ENCODE results near the gene KRTAP5-6. TPM values are rescaled to one million over a fixed set of nuclear protein-coding genes. Genes with fewer than 3 reads are reported as not detected.
"Not testable (repeated sequence)": the region's sequence is repeated elsewhere in the genome, so short reads cannot be mapped to it uniquely, and the experiment has no call there.

The KRTAP5-6 gene
- total RNA-seq, 1 experiment from 2014 or later: not detected

GRCh38 chr11:1683904-1684572 is 13.0 kb upstream of the KRTAP5-6 start:
- DNase-seq (ENCODE audit: low read depth): not testable (repeated sequence)

- not testable (repeated sequence) for DNase-seq (ENCODE audit: low read depth)
Measured at GRCh38 chr11:1684886-1685874, 11.8 kb upstream of the KRTAP5-6 start.

GRCh38 chr11:1686220-1686619 is 10.8 kb upstream of the KRTAP5-6 start:
- DNase-seq (ENCODE audit: low read depth): not testable (repeated sequence)

DNA sequence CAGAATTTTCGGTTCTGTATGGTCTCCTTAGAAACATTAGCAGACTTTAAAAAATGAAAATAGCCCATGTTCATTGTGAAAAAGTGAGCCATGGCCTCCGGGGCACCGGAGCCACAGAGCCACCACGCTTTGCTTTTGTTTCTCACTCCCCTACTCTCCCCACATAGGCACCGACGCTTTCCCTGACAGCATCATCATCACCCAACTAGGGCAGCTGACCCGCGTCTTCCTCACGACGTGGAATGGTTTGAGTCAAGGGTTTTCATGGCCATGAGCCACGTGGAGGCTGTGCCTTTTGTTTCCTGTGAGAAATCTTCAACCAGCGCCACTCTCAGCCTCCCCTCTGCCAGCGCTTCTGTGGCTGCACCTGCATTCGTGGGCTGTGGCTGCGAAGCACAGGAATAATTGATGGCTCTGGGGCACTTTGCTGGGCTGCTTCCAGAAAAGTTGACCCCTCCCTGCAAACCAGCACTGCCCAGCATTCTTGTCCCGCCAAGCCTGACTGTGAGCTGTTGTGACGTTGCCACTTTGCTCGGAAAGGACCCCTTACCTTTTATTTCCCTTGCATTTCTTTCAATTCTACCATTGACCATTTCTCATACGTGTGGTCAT is 8.6 kb upstream of the KRTAP5-6 start:
- not testable (repeated sequence) for DNase-seq (ENCODE audit: low read depth)

DNA sequence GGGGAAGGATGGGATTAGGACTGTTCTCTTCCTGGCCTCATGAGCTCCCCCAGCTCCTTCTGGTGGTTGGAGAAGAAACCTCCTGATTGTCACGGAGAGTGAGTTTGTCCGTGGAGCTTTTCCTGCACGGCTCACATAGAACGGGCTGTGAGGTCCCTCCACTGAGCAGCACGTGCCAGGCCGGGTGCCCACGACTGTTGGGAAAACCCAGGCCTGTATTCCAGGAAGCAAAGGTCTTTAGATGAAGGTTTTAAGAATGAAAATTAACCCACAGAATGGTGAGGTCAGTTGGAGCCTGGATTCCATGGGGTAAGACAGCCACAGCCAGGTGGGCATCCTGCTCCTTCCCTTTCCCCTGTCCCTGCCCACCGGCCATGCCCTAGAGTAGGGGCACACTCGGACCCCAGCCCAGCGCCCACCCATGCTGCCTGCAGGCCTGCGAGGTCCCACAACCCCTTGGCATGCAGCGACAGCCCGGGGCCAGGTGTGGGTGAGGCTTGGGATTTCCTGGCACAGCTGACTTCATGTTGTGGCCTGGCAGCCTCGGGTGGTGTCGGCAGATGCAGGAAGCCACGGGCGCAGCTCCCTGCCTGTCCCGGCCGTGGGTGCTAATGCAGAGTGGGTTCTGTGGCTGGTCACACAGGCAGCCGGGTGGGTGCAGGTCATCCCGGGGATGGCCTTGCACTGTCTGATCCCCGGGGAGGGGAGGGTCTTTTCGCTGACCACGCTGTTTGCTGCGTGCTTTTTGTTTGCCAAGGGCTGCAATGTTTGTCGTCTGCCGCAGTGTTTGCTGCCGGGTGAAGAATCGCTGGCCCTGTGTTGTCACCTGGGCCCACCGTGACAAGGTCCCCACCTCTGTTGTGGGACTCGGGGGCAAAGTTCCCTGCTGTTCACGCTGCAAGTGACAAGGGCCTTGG is 7.5 kb upstream of the KRTAP5-6 start:
- DNase-seq (ENCODE audit: low read depth): not testable (repeated sequence)

DNA sequence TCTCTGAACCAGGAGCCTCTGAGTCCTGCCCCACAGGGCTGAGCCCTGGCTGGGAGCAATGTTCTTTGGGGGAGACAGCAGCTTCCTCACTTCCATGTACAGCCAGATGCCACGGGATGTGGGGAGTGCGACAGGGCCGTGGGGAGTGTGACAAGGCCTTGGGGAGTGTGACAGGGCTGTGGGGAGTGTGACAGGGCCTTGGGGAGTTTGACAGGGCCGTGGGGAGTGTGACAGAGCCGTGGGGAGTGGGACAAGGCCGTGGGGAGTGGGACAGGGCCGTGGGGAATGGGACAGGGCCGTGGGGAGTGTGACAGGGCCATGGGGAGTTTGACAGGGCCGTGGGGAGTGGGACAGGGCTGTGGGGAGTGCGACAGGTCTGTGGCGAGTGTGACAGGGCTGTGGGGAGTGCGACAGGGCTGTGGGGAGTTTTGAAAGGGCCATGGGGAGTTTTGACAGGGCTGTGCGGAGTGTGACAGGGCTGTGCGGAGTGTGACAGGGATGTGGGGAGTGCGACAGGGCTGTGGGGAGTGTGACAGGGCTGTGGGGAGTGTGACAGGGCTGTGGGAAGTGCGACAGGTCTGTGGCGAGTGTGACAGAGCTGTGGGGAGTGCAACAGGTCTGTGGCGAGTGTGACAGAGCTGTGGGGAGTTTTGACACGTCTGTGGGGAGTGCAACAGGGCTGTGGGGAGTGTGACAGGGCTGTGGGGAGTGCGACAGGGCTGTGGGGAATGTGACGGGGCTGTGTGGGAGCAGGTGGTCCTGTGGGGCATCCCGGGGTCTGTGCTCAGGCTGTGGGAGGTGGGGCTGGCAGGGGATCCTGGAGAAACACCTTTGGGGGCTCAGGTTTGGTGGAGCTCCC is 6.6 kb upstream of the KRTAP5-6 start:
- DNase-seq (ENCODE audit: low read depth): no peak

- no peak for DNase-seq (ENCODE audit: low read depth)
Measured at GRCh38 chr11:1691026-1691877, 5.7 kb upstream of the KRTAP5-6 start.

GRCh38 chr11:1691878-1692707 is 4.9 kb upstream of the KRTAP5-6 start:
- DNase-seq (ENCODE audit: low read depth): no peak

DNA sequence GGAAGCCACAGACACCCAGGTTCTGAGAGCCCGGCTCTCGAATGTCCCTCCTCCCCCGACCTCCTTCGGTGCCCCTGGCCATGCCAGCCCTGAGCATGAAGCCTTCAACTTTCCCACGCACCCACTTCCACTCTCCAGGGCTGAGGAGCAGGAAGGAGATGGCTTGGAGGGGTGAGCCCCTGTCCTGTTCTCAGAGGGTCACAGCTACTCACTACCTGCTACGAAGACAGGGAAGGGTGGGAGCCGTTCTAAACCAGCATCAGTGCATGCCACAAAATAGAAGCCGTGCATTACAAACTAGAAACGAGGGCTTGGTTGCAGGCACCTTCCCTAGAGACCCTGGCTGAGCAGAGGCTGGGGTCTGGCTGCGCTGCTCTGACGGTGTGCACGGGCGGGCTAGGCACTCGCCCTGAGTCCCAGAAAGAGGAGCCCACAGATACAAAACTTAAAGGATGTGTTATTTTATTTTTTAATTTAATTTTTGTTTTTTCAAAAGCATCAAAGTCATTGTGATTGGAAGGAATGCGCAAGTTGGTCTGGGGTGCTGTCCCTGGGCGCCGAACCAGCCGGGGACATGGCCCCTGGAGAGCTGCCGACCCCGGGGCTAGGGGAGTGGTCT is 4.2 kb upstream of the KRTAP5-6 start:
- no peak for DNase-seq (ENCODE audit: low read depth)

DNA sequence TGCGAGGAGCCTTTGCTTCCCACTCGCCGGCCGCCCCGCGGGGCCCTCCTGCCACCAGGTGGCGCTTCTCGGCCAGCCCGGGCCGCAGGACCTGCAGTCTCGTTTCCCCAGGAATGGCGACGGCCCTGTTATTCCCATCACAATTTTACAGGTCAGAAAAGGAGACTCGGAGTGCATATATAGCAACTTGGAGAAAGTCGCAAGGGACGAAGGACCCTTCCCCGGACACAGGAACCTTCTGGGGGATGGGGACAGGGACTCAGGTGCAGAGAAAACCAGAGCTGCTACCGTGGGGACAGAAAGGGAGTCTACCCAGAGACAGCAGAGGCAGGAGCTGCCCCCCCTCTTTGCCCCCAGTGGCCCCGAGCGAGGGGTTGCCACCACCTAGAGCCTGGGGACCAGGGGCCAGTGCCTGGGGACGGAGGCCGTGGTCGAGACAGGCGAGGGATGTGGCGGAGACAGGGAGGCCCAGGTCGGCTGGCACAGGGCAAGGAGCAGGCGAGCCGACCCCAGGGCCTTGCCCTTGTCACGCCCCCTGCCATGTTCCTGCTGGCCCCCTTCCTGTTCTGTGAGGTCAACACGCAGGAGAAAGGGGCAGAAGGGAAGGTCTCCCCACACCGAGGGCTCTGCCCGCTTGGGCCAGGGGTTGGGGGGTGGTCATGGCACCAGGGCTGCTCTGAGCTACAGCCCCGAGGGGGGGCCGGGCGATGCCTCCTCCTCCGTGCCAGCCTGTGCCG is 3.5 kb upstream of the KRTAP5-6 start:
- DNase-seq (ENCODE audit: low read depth): peak; percentile 63

- peak; percentile 69 for DNase-seq (ENCODE audit: low read depth)
Measured at GRCh38 chr11:1694064-1694845, 2.7 kb upstream of the KRTAP5-6 start.

GRCh38 chr11:1694846-1695547 is 2.0 kb upstream of the KRTAP5-6 start:
- DNase-seq (ENCODE audit: low read depth): no peak

- DNase-seq (ENCODE audit: low read depth): no peak
Measured at GRCh38 chr11:1695548-1696108, 1.4 kb upstream of the KRTAP5-6 start.

DNA sequence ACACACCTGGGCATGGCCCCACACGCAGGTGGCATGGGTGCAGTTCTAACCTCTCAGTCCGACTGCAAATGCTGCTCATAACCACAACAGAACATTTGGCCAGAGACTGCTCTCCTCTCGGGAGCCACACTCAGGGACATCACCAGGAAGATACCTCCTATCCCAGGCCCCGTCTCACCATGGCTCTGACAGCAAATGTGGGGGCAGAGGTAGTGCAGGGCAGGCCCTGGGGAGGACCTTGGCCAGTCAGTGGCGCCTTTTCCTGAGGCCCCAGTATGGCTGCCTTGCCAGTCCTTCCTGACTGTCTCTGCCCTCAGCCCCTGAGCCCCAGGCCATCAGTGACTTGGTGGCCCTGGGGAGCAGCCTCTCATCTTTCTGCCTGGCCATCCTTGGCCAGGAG is 2.8 kb downstream of the KRTAP5-6 start:
- no peak for DNase-seq (ENCODE audit: low read depth)

GRCh38 chr11:1701091-1701807 is 4.3 kb downstream of the KRTAP5-6 start:
- DNase-seq (ENCODE audit: low read depth): no peak
